Left lung (tissue), 10 donors: ENCODE results near the gene AICDA. TPM values are rescaled to one million over a fixed set of nuclear protein-coding genes. Genes with fewer than 3 reads are reported as not detected.
A peak's percentile ranks its signal among the peaks of the same experiment; 100 is the strongest.

Source experiments
- ATAC-seq: fragments of 200-7000 bp; cut with Tn5 transposase; one replicate; pipeline ENCODE4 v1.9.1; 2020; ENCODE audit warnings: moderate library complexity
- DNase-seq, 4 donors: peaks; one replicate each; pipeline ENCODE4 v3.0.0-alpha.2; 2013 to 2020
- H3K27ac ChIP-seq, 2 donors: fragments of 200-600 bp; sonication (generic) in 1 of 2; one replicate each; pipeline versions ENCODE4 v1.5.0 to v1.8.0; 2020 to 2021
- H3K27me3 ChIP-seq, 2 donors: fragments of 200-600 bp; sonication (generic) in 1 of 2; one replicate each; pipeline versions ENCODE4 v1.5.0 to v1.8.0; 2020 to 2021
- H3K36me3 ChIP-seq, 2 donors: fragments of 200-600 bp; sonication (generic) in 1 of 2; one replicate each; pipeline versions ENCODE4 v1.5.0 to v1.8.0; 2020 to 2021
- H3K4me1 ChIP-seq, 2 donors: fragments of 200-600 bp; one replicate each; pipeline ENCODE4 v1.8.0; 2021
- H3K4me3 ChIP-seq, 2 donors: fragments of 200-600 bp; sonication (generic) in 1 of 2; one replicate each; pipeline versions ENCODE4 v1.5.0 to v1.8.0; 2020 to 2021; ENCODE audit warnings: mild to moderate bottlenecking in 1 of 2
- H3K9me3 ChIP-seq, 2 donors: fragments of 200-600 bp; sonication (generic) in 1 of 2; one replicate each; pipeline versions ENCODE4 v1.5.0 to v1.8.0; 2020 to 2021
- CTCF ChIP-seq, 2 donors: fragments of 200-600 bp; sonication (generic) in 1 of 2; IDR thresholded peaks; one replicate each; pipeline versions ENCODE4 v1.5.0 to v1.8.0; 2021; ENCODE audit warnings: antibody characterized with exemption in 2 of 2
- intact Hi-C, 2 donors: fragments of 100-400 bp; cut with DNase I; formaldehyde crosslinking; loops; one replicate each; pipeline versions ENCODE4 v1.11.2 to v1.14.2; 2022
- polyA plus RNA-seq, 6 donors: library from polyadenylated mRNA; unstranded; fragments of 120-200 nt; gene quantifications; one replicate each; pipeline ENCODE4 v1.2.1, GENCODE V29; 2013; ENCODE audit not compliant: insufficient read length in 6 of 6
- total RNA-seq, 2 donors: library from RNA; stranded (reverse); fragmentation: NEBNext Ultra II Directional; extraction: Animal tissue kit (Norgen Biotek cat#: 25700); gene quantifications; one replicate each; pipeline ENCODE4 v1.2.1, GENCODE V29; 2021
- donor health status: DM: no; HTN: yes; CAD: no.
- donor health status: DM: no; HTN: no; CAD: no.

Gene AICDA
- total and polyA plus RNA-seq, 8 donors = 0.04 to 0.24 (median 0.15) TPM; not detected in 3

DNA sequence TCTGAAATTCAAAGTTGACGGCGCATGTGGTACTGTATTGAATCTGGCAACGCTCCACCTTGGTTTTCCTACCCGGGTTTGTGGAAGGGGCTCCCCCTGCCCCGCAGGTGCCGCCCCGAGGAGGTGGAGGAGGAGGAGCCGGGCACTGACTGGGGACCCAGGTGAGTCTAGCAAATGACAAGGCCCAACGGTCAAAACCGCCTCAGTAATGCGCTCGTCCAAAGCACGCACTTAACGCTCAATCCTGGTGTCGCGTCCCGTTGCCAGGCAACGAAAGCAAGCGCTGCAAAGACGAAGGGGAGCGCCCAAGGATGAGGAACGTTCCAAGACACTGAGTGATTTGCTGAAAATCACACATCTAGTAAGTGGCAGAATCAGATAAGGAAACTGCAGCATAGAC is 48.0 kb downstream of the AICDA start:
- H3K4me1 ChIP-seq = peaks cover 0 to 12% of the 10 kb centered on the region in 2 donors
- intact Hi-C loops = no loop called here
- peaks cover 0 to 12% of the 10 kb centered on the region in 2 donors for H3K9me3 ChIP-seq
- H3K36me3 ChIP-seq = no peaks in the 10 kb centered on the region
- ATAC-seq (no peak), DNase-seq (peak in 1 of 4 donors; percentile 21)
- H3K27me3 ChIP-seq = no peaks in the 10 kb centered on the region
- no peak overlapping the region for H3K4me3 ChIP-seq
- TF ChIP-seq CTCF (IDR thresholded peaks at IDR 0.05) = no peak
- H3K27ac ChIP-seq = no peak overlapping the region

GRCh38 chr12:8563356-8563755 is 49.3 kb downstream of the AICDA start:
- H3K27me3 ChIP-seq = no peaks in the 10 kb centered on the region
- ATAC-seq (no peak), DNase-seq (no peak)
- no peaks in the 10 kb centered on the region for H3K36me3 ChIP-seq
- intact Hi-C loops = no loop called here
- no peak overlapping the region for H3K27ac ChIP-seq
- H3K4me3 ChIP-seq = no peak overlapping the region
- H3K4me1 ChIP-seq = peaks cover 0 to 12% of the 10 kb centered on the region in 2 donors
- peaks cover 0 to 12% of the 10 kb centered on the region in 2 donors for H3K9me3 ChIP-seq
- no peak for TF ChIP-seq CTCF (IDR thresholded peaks at IDR 0.05)

- H3K4me1 ChIP-seq = peaks cover 0 to 12% of the 10 kb centered on the region in 2 donors
- no peaks in the 10 kb centered on the region for H3K36me3 ChIP-seq
- ATAC-seq (no peak), DNase-seq (no peak)
- intact Hi-C loops = no loop called here
- no peaks in the 10 kb centered on the region for H3K27me3 ChIP-seq
- no peak overlapping the region for H3K27ac ChIP-seq
- H3K9me3 ChIP-seq = peaks cover 0 to 8% of the 10 kb centered on the region in 2 donors
- TF ChIP-seq CTCF (IDR thresholded peaks at IDR 0.05) = no peak
- H3K4me3 ChIP-seq = no peak overlapping the region
These were observed 50.3 kb downstream of the AICDA start for GRCh38 chr12:8562310-8562709.

DNA sequence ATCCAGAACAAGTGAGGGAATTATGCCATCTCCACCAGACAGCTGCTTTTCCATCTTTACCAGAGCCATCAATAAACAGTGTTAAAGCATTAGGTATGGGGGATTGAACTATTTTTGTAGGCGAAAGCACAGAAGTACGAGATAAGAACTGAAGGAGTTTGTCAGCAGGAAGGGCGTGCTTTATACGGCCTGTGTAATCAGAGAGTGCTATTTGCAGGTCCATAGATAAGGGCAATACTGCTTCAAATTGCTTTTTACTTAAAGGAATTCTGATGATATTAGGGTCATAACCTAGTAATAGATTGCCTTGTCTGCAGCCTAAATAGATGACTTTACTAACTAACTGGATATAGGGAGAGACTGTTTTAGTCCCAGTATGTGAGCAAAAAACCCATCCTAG is 51.6 kb downstream of the AICDA start:
- H3K27ac ChIP-seq = no peak overlapping the region
- no peak for ATAC-seq
- no peaks in the 10 kb centered on the region for H3K36me3 ChIP-seq
- no peak for DNase-seq
- TF ChIP-seq CTCF (IDR thresholded peaks at IDR 0.05) = no peak
- peaks cover 0 to 2% of the 10 kb centered on the region in 2 donors for H3K4me1 ChIP-seq
- intact Hi-C loops = no loop called here
- no peaks in the 10 kb centered on the region for H3K27me3 ChIP-seq
- H3K4me3 ChIP-seq = no peak overlapping the region
- H3K9me3 ChIP-seq = peaks cover 0 to 6% of the 10 kb centered on the region in 2 donors

- no peak for TF ChIP-seq CTCF (IDR thresholded peaks at IDR 0.05)
- Histone ChIP-seq H3K27me3 (no peaks in the 10 kb centered on the region), H3K4me3 (no peak overlapping the region), H3K4me1 (peaks cover 0 to 1% of the 10 kb centered on the region in 2 donors), H3K27ac (no peak overlapping the region), H3K36me3 (no peaks in the 10 kb centered on the region), H3K9me3 (peaks cover 0 to 6% of the 10 kb centered on the region in 2 donors)
- DNase-seq (no peak), ATAC-seq (no peak)
- intact Hi-C loops = no loop called here
These were observed 53.0 kb downstream of the AICDA start for GRCh38 chr12:8559676-8560075.
